A172 (cell line): ENCODE data around the gene ZBTB21. TPM values are rescaled to one million over a fixed set of nuclear protein-coding genes. Genes with fewer than 3 reads are reported as not detected.

Experiments
- DNase-seq: peaks from one replicate; pipeline ENCODE4 v3.0.0-alpha.2; 2015; ENCODE audit warnings: low spot score
- total RNA-seq: library from RNA; depleted of rRNA; stranded (reverse); fragments of >200 nt; shearing (Covaris generic); gene quantifications from 2 replicates; pipeline ENCODE4 v1.2.3, GENCODE V29; 2014; rRNA removed

Gene ZBTB21
- 13.6 and 15.2 TPM in 2 replicates for total RNA-seq

DNA sequence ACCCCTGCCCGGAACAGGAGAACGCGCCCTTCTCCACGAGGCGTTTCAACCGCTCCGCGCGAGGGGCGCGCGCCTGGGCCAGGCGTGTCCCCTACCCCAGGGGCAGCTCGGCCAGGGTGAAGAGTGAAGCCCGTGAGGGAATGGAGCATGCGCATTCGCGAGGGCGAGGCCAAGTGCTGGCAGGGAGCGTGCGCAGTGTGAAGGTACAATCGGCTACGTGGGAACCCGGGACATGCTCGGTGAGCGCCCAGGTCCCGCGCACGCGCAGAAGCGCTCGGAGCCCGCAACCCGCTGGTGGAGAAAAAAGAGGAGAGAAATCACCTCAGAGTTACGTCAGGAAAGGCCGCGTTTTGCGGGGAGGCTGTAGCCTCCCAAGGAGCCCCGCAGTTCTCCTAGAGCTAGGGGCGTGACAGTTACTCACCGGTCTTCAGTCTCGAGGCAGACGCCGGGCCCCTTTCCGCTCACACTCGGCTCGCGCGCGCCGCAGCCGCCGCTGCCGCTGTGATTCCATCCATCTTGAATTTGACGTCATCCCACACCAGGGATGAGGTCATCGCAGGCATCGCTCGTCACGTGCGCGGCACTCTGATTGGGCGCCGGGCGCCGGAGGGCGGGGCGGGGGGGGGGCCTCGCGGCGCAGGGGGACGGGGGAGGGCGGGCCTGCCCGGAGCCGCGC is at the start of gene ZBTB21:
TSS of gene ZBTB21 (minus strand) at position 530 of the 676 bp plus-strand sequence. CDS start 16,265 bp downstream, outside the sequence.
- DNase-seq, result peak; percentile 98

DNA sequence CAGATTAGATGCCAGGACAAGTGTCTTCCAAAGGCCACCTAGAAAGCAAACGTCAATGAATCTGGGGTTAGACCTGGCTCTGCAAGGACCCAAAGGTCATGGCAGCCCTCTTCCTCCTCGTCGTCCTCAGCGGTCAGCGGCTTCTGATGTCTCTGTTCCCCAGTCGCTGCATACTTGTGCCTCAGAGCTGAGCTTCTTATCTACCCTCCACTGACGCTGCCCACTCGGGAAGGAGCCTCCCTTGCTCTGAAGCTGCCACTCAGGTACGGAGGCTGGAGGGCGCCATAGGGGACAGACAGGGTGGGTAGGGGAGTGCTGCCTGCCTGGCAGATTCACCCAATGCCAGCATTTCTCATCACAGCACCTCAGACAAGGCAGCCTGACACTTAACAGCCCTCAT is 49.6 kb upstream of the ZBTB21 start:
- no peak for DNase-seq

DNA sequence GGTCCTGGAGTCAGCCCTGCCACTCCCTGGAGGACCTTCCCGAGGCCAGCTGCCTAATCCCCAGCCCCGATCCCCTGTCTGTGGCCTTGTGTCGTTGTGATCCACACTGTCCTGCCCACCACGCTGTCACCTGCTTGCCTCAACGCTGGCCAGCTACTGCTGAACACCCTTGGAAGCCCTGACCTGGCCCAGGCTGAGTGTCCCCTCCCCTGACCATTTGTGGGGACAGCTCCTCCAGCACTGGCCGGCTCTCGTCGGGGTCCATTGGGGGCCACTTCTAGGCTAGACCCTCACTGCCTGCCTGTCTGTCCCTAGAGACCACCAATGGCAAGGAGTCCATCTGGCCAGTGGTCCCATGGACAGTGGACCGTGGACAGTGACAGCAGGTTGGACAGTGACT is 49.0 kb upstream of the ZBTB21 start:
- no peak for DNase-seq

DNA sequence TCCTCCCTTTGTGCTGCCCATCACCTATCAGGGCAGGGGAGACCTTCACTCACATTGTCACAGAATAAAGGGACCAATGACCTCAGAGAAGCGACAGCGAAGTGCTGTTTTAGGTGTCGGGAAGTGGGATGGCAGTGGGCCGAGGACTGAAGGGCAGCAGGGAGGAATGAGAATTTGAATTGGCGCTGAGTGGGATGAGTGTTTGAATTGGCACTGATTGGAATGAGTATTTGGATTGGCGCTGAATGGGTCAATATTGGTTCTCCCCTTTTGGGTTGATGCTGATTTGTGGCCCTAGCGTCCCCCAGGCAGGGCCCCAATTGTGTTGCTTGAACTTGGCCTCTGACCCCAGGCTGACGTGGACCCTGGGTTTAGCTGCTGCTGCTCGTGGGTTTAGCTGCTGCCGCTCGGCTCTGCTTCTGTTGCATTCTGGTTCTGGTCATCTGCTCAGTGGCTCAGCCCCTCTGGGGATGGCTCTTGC is 48.5 kb upstream of the ZBTB21 start:
- DNase-seq, result no peak

DNA sequence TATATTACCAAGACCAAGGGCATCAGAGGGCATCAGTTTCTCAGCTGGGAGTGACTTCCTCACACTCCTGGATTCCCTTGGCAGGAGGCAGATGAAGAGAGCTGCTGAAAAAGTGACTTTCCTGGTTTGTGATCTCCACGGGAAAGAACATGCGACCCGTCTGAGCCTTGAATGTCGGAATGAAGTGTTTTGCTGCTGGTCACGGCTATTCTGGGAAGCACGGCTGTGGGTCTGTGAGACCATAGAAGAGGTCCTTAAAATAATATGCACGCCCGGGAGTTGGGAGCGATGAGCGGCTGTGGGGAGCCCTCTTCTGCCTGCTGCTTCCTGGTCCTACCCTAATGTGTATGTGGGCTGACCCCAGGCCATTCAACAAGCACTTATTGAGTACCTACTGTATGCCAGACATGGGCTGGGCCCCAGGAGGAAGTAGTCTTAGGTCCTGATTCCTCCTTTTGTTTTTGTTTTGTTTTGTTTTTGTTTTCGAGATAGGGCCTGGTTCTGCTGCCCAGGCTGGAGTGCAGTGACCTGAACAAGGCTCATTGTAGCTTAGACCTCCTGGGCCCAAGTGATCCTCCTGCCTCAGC is 47.8 kb upstream of the ZBTB21 start:
- no peak for DNase-seq

DNA sequence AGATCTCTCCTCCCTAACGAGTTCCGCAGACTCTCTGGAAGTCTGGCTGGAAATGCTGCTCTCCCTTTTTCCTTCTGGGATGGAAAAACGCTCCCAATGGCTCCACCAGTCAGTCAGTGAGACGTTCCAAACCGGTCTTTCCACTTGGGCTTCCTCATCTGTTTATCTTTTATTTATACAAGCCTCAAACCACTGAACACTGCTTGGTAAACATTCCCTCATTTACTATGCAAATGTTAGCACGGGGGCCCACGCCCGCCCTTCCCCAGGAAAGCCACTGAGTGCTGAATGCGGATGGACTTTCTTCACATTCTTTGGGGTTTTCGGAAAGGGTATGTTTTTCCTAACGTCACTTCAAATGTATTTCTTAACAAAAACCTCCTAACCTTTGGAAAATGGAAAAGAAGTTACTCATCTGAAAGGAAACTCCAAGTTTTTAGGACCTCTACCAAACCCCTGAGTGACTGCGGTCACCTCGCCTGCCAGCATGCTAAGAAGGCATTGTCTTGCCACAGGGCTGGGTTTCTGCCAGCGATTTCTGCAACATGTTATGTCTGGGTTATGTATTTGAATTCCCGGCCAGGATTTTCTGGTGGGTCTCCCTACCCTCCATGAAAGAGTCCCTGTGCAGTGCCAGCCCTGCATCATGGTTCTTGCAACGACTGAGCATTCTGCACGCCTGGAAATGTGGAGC is 47.0 kb upstream of the ZBTB21 start:
- DNase-seq, result no peak

DNA sequence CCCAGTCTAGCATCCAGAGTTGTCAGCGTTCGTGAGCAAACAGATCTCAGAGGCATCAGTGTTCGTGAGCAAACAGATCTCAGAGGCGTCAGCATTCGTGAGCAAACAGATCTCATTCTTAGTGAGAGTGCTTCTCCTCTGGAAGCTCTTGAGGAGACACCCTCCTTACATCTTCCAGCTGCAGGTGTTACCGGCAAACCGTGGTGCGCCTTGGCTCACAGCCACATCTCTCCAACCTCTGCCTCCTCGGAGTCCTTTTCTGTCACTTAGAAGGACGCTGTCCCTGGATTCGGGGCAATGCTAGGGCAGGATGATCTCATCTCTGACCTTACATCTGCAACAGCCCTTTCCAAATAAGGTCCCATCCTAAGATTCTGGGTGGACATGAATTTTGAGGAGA is 46.3 kb upstream of the ZBTB21 start:
- no peak for DNase-seq

DNA sequence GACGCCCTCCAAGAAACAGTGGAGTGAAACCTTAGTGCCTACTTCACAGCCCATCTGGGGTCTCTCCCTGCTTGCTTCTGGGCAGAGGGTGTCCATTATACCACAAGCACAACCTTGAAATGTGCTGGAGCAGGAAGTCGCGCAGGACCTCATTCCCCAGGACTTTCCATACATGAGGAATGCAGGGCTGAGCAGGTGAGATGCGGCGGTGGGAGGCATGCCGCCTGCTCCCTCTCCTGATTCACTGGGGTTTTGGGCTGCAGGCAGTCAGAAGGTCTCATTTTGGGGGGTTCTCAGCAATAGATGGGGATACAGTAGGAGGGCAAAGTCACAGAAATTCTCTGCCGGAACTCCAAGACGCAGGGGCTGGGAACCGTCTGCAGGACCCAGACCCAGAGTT is 45.3 kb upstream of the ZBTB21 start:
- no peak for DNase-seq

DNA sequence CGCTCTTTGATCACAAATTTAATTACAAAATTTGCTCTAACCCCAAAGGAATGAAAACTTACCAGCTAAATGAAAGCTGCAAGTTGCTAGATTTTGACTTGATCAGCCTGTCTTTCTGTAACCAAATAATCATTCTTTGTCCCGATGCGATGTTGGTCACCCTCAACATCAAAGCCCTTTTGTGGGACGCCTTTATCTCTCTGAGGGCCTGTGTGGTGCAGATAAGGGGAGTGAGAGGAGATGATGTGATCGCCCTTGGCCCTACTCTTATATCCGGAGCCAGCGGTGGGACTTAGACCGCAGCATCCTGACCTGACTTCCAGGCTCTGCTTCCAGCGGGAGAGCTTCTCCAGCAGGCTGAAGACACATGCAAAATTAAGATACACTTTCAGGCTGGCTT is 41.6 kb upstream of the ZBTB21 start:
- no peak for DNase-seq

DNA sequence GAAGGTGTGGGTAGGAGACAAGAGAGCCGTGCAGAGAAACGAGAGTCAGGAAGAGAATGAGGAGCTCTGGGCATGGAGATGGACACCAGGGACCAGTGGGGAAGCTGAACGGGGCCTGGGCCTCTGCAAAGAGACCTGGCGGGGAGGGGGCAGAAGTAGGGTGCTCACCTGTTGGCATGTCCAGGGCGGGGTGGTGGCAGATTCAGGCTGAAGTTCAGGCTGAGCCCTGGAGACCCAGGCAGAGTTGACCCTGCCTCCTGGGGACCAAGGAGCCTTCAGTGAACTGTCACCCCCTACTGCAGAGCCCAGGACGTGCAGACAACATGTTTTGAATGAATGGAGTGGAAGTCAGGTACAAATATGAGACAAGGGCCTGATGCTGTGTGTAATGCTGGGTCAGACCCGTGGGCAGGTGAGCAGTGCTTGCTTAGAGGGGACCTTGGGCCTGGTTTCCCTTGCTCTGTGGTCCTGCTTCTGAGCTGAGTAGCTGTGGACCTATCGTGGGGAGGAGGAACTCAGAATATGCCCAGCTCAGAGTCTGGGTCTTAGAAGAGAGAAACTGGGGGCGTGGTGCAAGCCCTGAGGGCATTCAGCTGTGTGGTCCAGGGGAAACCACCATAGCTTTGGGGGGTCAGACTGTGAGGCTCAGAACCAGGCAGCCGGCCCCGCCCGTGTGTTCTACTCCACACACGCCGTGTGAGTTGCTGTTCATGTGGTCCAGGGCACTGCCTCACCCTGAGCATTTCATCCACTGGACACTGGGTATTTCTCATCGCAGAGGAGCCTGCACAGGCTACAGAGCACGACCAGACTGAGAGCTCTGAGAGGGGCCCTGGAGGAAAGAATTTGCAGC is 39.6 kb upstream of the ZBTB21 start:
- no peak for DNase-seq

DNA sequence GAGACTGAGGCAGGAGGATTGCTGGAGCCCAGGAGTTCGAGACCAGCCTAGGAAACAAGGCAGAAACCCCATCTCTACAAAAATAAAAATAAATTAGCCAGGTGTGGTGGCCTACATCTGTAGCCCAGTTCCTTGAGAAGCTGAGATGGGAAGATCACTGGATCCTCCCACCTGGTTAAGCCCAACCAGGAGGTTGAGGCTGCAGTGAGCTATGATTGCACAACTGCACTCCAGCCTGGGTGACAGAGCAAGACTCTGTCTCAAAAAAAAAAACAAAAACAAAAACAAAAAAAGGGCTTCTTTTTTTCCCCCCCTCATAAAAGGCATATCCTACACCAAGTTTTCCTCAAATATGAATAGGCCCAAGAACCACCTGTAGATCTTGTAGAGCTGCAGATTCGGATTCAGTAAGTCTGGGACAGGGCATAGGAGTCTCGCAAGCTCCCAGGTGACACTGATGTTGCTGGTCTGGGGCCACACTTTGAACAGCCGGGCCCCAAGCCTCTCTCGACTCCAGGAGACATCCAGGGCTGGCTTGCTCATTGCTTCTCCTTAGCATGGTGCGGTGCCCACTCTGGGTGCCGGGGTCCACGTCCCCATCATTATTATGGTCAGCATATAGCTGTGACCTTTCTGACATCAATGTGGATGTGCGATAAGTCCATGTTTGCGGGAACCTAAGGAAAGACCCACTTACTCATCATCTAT is 38.9 kb upstream of the ZBTB21 start:
- no peak for DNase-seq

DNA sequence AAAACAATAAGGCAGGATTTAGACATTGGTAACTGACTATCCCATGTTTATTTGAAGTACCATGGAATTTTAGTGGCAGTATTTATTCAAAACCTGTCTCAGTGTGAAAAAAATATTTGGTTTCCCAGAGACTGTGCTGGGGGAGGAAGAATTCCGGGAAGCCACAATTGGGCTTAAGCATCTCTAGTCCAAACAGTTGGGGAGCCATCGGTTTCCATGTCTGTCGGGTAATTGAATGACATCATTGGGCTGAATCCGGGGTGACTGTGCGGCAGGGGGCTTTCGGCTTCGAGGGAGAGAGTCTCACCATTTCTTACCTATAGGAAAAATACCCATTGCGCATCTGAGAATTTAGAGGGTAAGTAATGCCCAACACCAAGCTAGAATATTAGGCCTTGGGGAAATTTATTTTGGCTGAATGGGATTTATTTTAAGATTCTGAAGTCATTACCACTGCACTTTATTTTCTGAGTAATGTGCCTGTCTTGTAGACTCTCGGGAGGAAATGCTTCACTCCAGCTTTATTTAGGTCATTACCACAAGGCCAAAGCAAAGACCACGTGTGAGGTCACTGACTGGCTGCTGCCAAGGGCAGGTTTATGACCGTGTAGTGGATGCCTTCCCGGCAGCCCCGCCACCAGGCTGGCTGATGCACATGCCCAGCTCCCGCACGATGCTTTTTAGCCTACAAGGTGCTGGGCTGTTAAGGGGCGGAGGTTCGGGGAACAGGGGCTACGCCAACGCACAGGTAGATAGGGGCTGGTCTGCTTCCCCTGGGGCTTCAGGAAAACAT is 37.9 kb upstream of the ZBTB21 start:
- peak; percentile 97 for DNase-seq

DNA sequence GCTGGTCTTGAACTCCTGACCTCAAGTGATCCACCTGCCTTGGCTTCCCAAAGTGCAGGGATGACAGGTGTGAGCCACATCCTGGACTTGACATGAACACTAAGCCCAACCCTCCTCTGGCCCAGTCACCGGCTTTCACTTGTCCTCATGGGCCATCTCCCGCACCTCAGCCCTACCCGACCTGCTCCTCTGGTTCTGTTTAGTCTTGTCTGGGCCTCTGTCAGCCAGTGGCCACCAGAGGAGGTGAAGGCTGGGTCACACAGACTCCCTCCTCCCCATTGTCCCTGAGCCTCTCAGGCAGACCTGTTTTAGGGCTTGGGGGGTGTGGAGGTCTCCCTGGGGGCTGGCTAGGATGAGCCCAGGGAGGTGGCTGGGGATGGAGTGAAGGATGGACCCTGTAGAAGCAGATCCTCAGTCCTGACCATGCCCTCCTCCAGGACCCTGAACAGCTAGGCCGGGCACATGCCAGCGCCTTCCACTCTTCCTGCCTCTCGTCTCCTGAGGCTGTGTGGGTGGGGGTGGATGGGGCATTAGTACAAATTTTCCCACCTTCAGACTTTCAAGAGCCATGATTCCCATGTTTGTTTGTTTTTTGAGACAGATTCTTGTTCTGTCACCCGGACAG is 34.8 kb upstream of the ZBTB21 start:
- DNase-seq, result no peak

DNA sequence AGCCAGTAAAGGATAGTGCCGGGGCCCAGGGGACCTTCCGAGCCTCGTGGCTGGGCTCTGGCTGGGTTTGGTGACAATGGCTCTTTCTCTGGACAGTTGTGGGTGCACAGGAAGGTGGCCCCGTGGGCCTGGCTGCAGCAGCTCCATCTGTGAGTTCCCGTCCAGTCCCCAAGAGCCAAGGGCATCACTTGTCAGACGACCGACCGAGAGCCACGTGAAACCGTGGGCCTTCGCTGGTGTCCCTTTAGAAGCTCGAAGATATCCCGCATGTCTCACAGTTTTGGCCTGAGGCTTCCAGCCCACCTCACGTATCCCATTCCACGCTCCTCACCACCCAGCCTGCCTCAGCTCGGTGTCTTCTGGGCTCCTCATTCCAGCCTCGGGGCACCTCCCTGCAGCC is 33.8 kb upstream of the ZBTB21 start:
- DNase-seq, result no peak

DNA sequence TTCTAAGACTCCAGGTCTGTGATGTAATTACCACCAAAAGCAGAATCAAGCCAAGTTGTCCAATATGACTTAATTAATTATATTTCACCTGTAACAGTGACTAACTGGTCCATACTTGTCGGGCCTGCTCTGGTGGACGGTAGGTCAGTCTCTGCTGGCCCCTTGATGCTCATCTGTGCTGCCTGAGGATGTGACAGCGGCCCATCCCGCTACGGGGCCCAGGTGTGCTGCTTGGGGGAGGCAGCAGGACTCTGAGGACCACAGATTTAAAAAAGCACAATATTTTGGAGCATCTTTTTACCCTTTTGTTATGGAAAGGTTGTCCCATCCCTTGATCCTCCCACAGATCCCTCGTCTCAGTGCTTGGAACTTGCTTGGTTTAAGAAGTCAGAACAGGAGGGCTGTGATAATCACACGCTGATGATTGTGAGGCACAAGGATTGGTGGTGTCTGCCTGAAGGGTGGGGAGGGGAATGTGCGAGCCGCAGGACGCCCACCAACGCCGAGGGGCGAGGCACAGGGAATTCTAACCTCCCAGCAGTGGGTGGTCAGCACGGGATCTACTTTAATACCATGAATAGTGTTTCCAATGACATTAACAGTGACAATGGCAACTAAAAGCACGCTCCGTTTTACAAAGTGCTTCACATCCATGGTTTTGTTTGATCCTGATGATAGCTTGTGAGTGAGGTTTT is 33.2 kb upstream of the ZBTB21 start:
- DNase-seq, result no peak

DNA sequence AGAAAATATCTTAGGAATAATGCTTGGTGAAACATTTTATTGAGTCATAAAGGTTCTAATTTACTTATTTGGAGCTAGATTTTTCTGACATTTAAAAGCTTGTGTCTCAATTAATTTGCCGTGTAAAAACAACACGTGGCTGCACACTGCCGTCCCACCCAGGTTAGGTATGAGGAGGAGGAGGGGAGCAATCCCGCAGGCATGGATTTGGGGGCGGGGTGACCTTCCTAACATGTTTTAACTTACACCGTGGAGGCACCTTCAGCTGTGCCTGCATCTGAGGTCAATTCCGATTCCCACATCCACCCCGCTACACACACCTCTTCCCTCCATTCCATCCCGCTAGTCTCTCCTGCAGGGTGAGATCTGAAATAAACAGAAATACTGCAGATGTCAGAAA is 32.5 kb upstream of the ZBTB21 start:
- DNase-seq, result no peak

DNA sequence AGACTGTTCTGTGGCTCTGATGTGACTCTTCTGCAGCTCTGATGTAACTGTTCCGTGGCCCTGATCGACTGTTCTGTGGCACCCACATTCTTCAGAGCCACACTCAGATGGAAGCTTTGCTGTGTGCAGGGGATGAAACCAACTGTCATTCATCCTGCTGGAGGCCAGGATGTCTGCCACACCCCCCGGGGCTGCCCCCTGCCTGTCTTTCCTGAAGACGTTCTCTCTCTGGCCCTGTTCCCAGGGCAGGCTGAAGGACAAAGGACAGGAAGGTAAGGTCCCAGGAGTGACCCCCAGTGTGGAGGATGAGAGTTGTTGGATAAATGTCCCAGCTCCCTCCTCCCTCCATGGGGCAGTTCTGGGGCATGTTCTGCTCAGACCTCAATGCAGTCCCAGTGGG is 31.6 kb upstream of the ZBTB21 start:
- DNase-seq, result no peak

DNA sequence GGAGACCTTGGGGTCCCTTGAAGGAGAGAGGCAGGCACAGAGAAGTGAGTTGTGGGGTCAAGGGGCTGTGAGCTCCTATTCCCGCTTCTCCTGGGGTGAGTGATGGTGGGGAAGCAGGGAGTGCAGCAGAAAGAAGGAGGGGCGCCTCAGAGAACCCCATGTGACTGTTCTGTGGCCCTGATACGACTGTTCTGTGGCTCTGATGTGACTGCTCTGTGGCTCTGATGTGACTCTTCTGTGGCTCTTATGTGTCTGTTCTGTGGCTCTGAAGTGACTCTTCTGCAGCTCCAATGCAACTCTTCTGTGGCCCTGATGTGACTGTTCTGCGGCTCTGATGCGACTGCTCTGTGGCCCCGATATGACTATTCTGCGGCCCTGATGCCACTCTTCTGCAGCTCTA is 31.1 kb upstream of the ZBTB21 start:
- no peak for DNase-seq

DNA sequence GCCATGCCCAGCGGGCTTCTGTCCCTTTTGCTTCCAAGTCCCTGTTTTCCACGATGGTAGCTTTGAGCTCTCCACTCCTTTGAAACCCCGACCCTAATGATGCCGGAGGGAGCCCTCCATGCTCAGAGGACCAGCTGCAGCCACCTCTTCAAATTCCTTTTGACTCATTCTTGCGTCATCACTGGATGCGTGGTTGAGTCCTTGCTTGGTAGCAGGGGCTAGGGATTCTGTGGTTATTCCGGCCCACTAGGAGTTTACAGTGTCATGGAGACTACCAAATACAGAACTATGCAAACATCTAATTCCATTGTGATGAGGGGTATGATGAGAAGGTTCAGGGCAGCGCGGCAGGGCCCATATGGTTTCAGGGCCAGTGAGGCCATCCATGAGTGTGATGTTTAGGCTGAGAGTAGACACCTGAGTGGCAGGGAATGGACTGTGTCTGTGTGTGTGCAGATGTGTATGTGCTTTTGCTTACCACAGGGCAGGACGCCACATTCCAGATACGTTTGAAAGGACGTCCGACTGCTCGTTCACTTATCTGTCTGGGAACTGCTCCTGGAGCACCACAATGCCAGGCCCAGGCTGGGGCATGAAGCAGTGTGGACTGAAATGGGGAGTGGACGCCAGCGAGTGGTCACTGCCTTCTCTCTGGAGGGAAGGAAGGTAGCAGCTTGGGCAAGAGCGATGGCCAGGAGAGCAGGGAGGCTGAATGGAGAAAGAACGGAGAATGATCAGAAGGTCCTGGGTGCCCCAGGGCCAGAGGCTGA is 30.4 kb upstream of the ZBTB21 start:
- DNase-seq, result peak; percentile 99
